ENCODE measurements around the gene FPGS. TPM values are rescaled to one million over a fixed set of nuclear protein-coding genes. Genes with fewer than 3 reads are reported as not detected.

FPGS gene
- total RNA-seq, 1 donor from 2014 or later = 32.8 TPM

- Histone ChIP-seq H3K9ac (no peak overlapping the region), H3F3A (ENCODE audit: low read depth) (no peaks in the 10 kb centered on the region), H3K4me3 (no peak overlapping the region), H4K20me1 (ENCODE audit: low read depth) (no peaks in the 10 kb centered on the region), H3K79me2 (ENCODE audit: low read depth) (no peaks in the 10 kb centered on the region), H3K4me1 (no peaks in the 10 kb centered on the region), H2AFZ (replicated peaks) (no peak overlapping the region), H3K4me2 (no peak overlapping the region), H3K27ac (no peak overlapping the region), H3K36me3 (no peaks in the 10 kb centered on the region), H3K27me3 (no peaks in the 10 kb centered on the region), H3K9me3 (ENCODE audit: low read depth) (no peaks in the 10 kb centered on the region)
- H3K36me3 Mint-ChIP-seq = no peaks in the 10 kb centered on the region
- no peak overlapping the region for H3K4me3 Mint-ChIP-seq
- peaks cover 6% of the 10 kb centered on the region for H3K4me1 Mint-ChIP-seq
- peaks cover 10% of the 10 kb centered on the region for H3K9me3 Mint-ChIP-seq
- no peak for TF ChIP-seq EZH2phosphoT487 (IDR thresholded peaks at IDR 0.05)
- no peak for TF ChIP-seq EZH2 (IDR thresholded peaks at IDR 0.05)
- TF ChIP-seq CTCF (IDR thresholded peaks at IDR 0.05) = no peak
- peaks cover 8% of the 10 kb centered on the region for H3K27me3 Mint-ChIP-seq (ENCODE audit: insufficient read depth, low read depth)
- no peak overlapping the region for H3K27ac Mint-ChIP-seq
- DNase-seq (ENCODE audit: low spot score) = no peak
Measured at GRCh38 chr9:127853312-127854183, 50.9 kb downstream of the FPGS start.

GRCh38 chr9:127854184-127854806 lies 51.6 kb downstream of the FPGS start, which contains the start of gene ENG:
ENG (minus strand) TSS chr9:127854658; CDS start chr9:127854355, 303 bp downstream.
- H2AFZ ChIP-seq (replicated peaks) = no peak within 1 kb of the TSS
- H3K27me3 Mint-ChIP-seq (ENCODE audit: insufficient read depth, low read depth) = peaks cover 8% of the 10 kb centered on the region
- no peak within 1 kb of the TSS for H3K4me3 ChIP-seq
- no peak for DNase-seq (ENCODE audit: low spot score)
- peaks cover 9% of the 10 kb centered on the region for H3K4me1 Mint-ChIP-seq
- H3K27me3 ChIP-seq = no peaks in the 10 kb centered on the region
- H3F3A ChIP-seq (ENCODE audit: low read depth) = no peaks in the 10 kb centered on the region
- no peaks in the 10 kb centered on the region for H3K4me1 ChIP-seq
- no peaks in the 10 kb centered on the region for H4K20me1 ChIP-seq (ENCODE audit: low read depth)
- H3K36me3 ChIP-seq = no peaks in the 10 kb centered on the region
- no peak within 1 kb of the TSS for H3K27ac Mint-ChIP-seq
- H3K9ac ChIP-seq = no peak within 1 kb of the TSS
- TF ChIP-seq EZH2 (IDR thresholded peaks at IDR 0.05) (no peak), EZH2phosphoT487 (IDR thresholded peaks at IDR 0.05) (no peak), CTCF (IDR thresholded peaks at IDR 0.05) (no peak)
- H3K9me3 Mint-ChIP-seq = peaks cover 3% of the 10 kb centered on the region
- no peaks in the 10 kb centered on the region for H3K36me3 Mint-ChIP-seq
- H3K9me3 ChIP-seq (ENCODE audit: low read depth) = no peaks in the 10 kb centered on the region
- H3K4me3 Mint-ChIP-seq = no peak within 1 kb of the TSS
- H3K27ac ChIP-seq = no peak within 1 kb of the TSS
- no peaks in the 10 kb centered on the region for H3K79me2 ChIP-seq (ENCODE audit: low read depth)
- H3K4me2 ChIP-seq = no peak within 1 kb of the TSS

- no peaks in the 10 kb centered on the region for H3K79me2 ChIP-seq (ENCODE audit: low read depth)
- no peaks in the 10 kb centered on the region for H3K9me3 ChIP-seq (ENCODE audit: low read depth)
- H3K4me2 ChIP-seq = no peak overlapping the region
- H3K27ac ChIP-seq = no peak overlapping the region
- no peaks in the 10 kb centered on the region for H3K4me1 ChIP-seq
- H3K36me3 ChIP-seq = no peaks in the 10 kb centered on the region
- no peak for DNase-seq (ENCODE audit: low spot score)
- H3F3A ChIP-seq (ENCODE audit: low read depth) = no peaks in the 10 kb centered on the region
- H3K9ac ChIP-seq = no peak overlapping the region
- TF ChIP-seq CTCF (IDR thresholded peaks at IDR 0.05) (no peak), EZH2phosphoT487 (IDR thresholded peaks at IDR 0.05) (no peak), EZH2 (IDR thresholded peaks at IDR 0.05) (no peak)
- H3K4me1 Mint-ChIP-seq = peaks cover 9% of the 10 kb centered on the region
- H3K27me3 ChIP-seq = no peaks in the 10 kb centered on the region
- peaks cover 3% of the 10 kb centered on the region for H3K9me3 Mint-ChIP-seq
- no peak overlapping the region for H3K4me3 Mint-ChIP-seq
- H4K20me1 ChIP-seq (ENCODE audit: low read depth) = no peaks in the 10 kb centered on the region
- peaks cover 8% of the 10 kb centered on the region for H3K27me3 Mint-ChIP-seq (ENCODE audit: insufficient read depth, low read depth)
- H2AFZ ChIP-seq (replicated peaks) = no peak overlapping the region
- H3K4me3 ChIP-seq = no peak overlapping the region
- no peaks in the 10 kb centered on the region for H3K36me3 Mint-ChIP-seq
- no peak overlapping the region for H3K27ac Mint-ChIP-seq
Measured at GRCh38 chr9:127854960-127855359, 52.3 kb downstream of the FPGS start.
